C4-2B (cell line): Measurements from ENCODE around the gene LONRF2.

ENCODE experiments used
- CTCF ChIP-seq: fragments of 450-650 bp; conservative IDR thresholded peaks from 2 replicates; pipeline ENCODE4 v1.5.1; 2017; ENCODE audit warnings: mild to moderate bottlenecking
- ZFX ChIP-seq: fragments of 450-650 bp; IDR thresholded peaks from 2 replicates; pipeline ENCODE4 v1.6.1; 2017

GRCh38 chr2:100273387-100273786 is 48.9 kb downstream of the LONRF2 start:
- TF ChIP-seq CTCF (no peak), ZFX (no peak)
